Stimulated activated CD4-positive, alpha-beta T cell treated with anti-CD3 and anti-CD28 coated beads, Interleukin-12 subunit alpha, Interleukin-12 subunit beta, amount 100 ng/mL, for 24 hours (primary cell): ENCODE data around the gene PGP.

Source experiments
- DNase-seq, 2 experiments: peaks; one replicate each; pipeline ENCODE4 v3.0.0-alpha.2; 2020; ENCODE audit warnings: low read depth in 2 of 2

PGP gene

GRCh38 chr16:2183671-2184070 lies 31.0 kb downstream of the PGP start:
- no peak for DNase-seq

GRCh38 chr16:2181952-2182351 lies 32.7 kb downstream of the PGP start:
- DNase-seq: no peak

- no peak for DNase-seq
These were observed 33.4 kb downstream of the PGP start for GRCh38 chr16:2180962-2181923.

GRCh38 chr16:2180461-2180860 lies 34.2 kb downstream of the PGP start:
- DNase-seq: no peak

- DNase-seq: no peak
These were observed 35.1 kb downstream of the PGP start for GRCh38 chr16:2179576-2179975.

- no peak for DNase-seq
These were observed 35.5 kb downstream of the PGP start for GRCh38 chr16:2179107-2179501.

- no peak for DNase-seq
These were observed 36.1 kb downstream of the PGP start for GRCh38 chr16:2178321-2179106.

- DNase-seq: no peak
These were observed 37.1 kb downstream of the PGP start for GRCh38 chr16:2177561-2177960.

GRCh38 chr16:2177101-2177500 lies 37.5 kb downstream of the PGP start:
- no peak for DNase-seq

GRCh38 chr16:2176047-2176446 lies 38.6 kb downstream of the PGP start:
- DNase-seq: no peak

- no peak for DNase-seq
These were observed 39.2 kb downstream of the PGP start for GRCh38 chr16:2175454-2175853.

- no peak for DNase-seq
These were observed 40.1 kb downstream of the PGP start for GRCh38 chr16:2174396-2175131.

GRCh38 chr16:2173916-2174315 lies 40.7 kb downstream of the PGP start:
- no peak for DNase-seq

GRCh38 chr16:2173366-2173765 lies 41.3 kb downstream of the PGP start:
- no peak for DNase-seq

- no peak for DNase-seq
These were observed 41.8 kb downstream of the PGP start for GRCh38 chr16:2172688-2173335.

- no peak for DNase-seq
These were observed 43.0 kb downstream of the PGP start for GRCh38 chr16:2171601-2172178.

GRCh38 chr16:2170587-2171435 lies 43.8 kb downstream of the PGP start:
- no peak for DNase-seq

GRCh38 chr16:2170080-2170479 lies 44.6 kb downstream of the PGP start:
- DNase-seq: no peak

GRCh38 chr16:2167068-2167638 lies 47.5 kb downstream of the PGP start:
- no peak for DNase-seq
